ENCODE measurements around the gene MRPS31.
"Not testable (repeated sequence)": the region's sequence is repeated elsewhere in the genome, so short reads cannot be mapped to it uniquely, and the experiment has no call there.

MRPS31 gene

GRCh38 chr13:40749327-40749726, 21.7 kb downstream of the MRPS31 start:
- H3K4me3 ChIP-seq (ENCODE audit: low read depth, low read length), result no peak overlapping the region
- in situ Hi-C loops (cut with HindIII; ENCODE audit: low sequenced_read_pairs), result no loop called here
- no peak for TF ChIP-seq CTCF (IDR thresholded peaks at IDR 0.05; ENCODE audit: low read depth, low read length, missing control alignments)
- no peak for DNase-seq (ENCODE audit: low read depth)

GRCh38 chr13:40735232-40735548, 35.8 kb downstream of the MRPS31 start:
- H3K4me3 ChIP-seq (ENCODE audit: low read depth, low read length); in situ Hi-C loops (cut with HindIII; ENCODE audit: low sequenced_read_pairs); DNase-seq (ENCODE audit: low read depth): not testable (repeated sequence)

GRCh38 chr13:40734536-40735231, 36.3 kb downstream of the MRPS31 start:
- H3K4me3 ChIP-seq (ENCODE audit: low read depth, low read length); in situ Hi-C loops (cut with HindIII; ENCODE audit: low sequenced_read_pairs); DNase-seq (ENCODE audit: low read depth): not testable (repeated sequence)

- no peak overlapping the region for H3K4me3 ChIP-seq (ENCODE audit: low read depth, low read length)
- no peak for DNase-seq (ENCODE audit: low read depth)
- in situ Hi-C loops (cut with HindIII; ENCODE audit: low sequenced_read_pairs), result no loop called here
- TF ChIP-seq CTCF (IDR thresholded peaks at IDR 0.05; ENCODE audit: low read depth, low read length, missing control alignments), result no peak
Measured at GRCh38 chr13:40732658-40733057, 38.3 kb downstream of the MRPS31 start.

- TF ChIP-seq CTCF (IDR thresholded peaks at IDR 0.05; ENCODE audit: low read depth, low read length, missing control alignments), result no peak
- no peak overlapping the region for H3K4me3 ChIP-seq (ENCODE audit: low read depth, low read length)
- DNase-seq (ENCODE audit: low read depth), result no peak
- in situ Hi-C loops (cut with HindIII; ENCODE audit: low sequenced_read_pairs), result no loop called here
Measured at GRCh38 chr13:40728595-40728994, 42.4 kb downstream of the MRPS31 start.

- DNase-seq (ENCODE audit: low read depth); H3K4me3 ChIP-seq (ENCODE audit: low read depth, low read length); in situ Hi-C loops (cut with HindIII; ENCODE audit: low sequenced_read_pairs): not testable (repeated sequence)
Measured at GRCh38 chr13:40714433-40714832, 56.6 kb downstream of the MRPS31 start.

- no peak for DNase-seq (ENCODE audit: low read depth)
- no peak for TF ChIP-seq CTCF (IDR thresholded peaks at IDR 0.05; ENCODE audit: low read depth, low read length, missing control alignments)
- in situ Hi-C loops (cut with HindIII; ENCODE audit: low sequenced_read_pairs), result no loop called here
- no peak overlapping the region for H3K4me3 ChIP-seq (ENCODE audit: low read depth, low read length)
Measured at GRCh38 chr13:40706439-40706838, 64.6 kb downstream of the MRPS31 start.

- H3K4me3 ChIP-seq (ENCODE audit: low read depth, low read length), result no peak overlapping the region
- in situ Hi-C loops (cut with HindIII; ENCODE audit: low sequenced_read_pairs), result loop anchor here (25.0 kb wide), 1 partner anchor 1010 kb away; no protein-coding TSS in a partner anchor
- no peak for TF ChIP-seq CTCF (IDR thresholded peaks at IDR 0.05; ENCODE audit: low read depth, low read length, missing control alignments)
- no peak for DNase-seq (ENCODE audit: low read depth)
Measured at GRCh38 chr13:40697711-40698110, 73.3 kb downstream of the MRPS31 start.
